CD14-positive monocyte (primary cell): Measurements from ENCODE around the gene SLC25A5. TPM values are rescaled to one million over a fixed set of nuclear protein-coding genes. Genes with fewer than 3 reads are reported as not detected.
A peak's percentile ranks its signal among the peaks of the same experiment; 100 is the strongest.

Source experiments
- DNase-seq, 3 donors: peaks; one replicate each; pipeline ENCODE4 v3.0.0-alpha.2; 2011 to 2022
- H2AFZ ChIP-seq: 2 replicates; pipeline ENCODE4 v1.6.0; 2012; ENCODE audit warnings: mild to moderate bottlenecking, low read depth, low read length, inconsistent platforms; ENCODE audit not compliant: insufficient read depth, poor library complexity, severe bottlenecking
- H3K27ac ChIP-seq, 2 donors: 1 replicate in 1 of 2; 2 replicates in 1 of 2; pipeline ENCODE4 v1.5.1; 2012 to 2013; ENCODE audit warnings: low read length in 2 of 2, control low read depth in 1 of 2, inconsistent platforms in 1 of 2, low read depth in 1 of 2, mild to moderate bottlenecking in 1 of 2
- H3K27me3 ChIP-seq, 2 donors: one replicate each; pipeline versions ENCODE4 v1.6.0 to v1.6.1; 2011 to 2013; ENCODE audit warnings: low read length in 2 of 2; ENCODE audit not compliant: control insufficient read depth in 2 of 2, insufficient read depth in 2 of 2
- H3K36me3 ChIP-seq, 2 donors: replicated peaks in 1 of 2; 1 replicate in 1 of 2; 2 replicates in 1 of 2; pipeline versions ENCODE4 v1.5.1 to v1.6.1; 2012 to 2013; ENCODE audit warnings: low read length in 2 of 2, control low read depth in 1 of 2, inconsistent platforms in 1 of 2, mild to moderate bottlenecking in 1 of 2; ENCODE audit not compliant: insufficient read depth in 2 of 2, control insufficient read depth in 1 of 2
- H3K4me1 ChIP-seq, 2 donors: 1 replicate in 1 of 2; 2 replicates in 1 of 2; pipeline versions ENCODE4 v1.5.1 to v1.6.1; 2012 to 2013; ENCODE audit warnings: low read length in 2 of 2, control low read depth in 1 of 2, inconsistent platforms in 1 of 2, mild to moderate bottlenecking in 1 of 2, moderate library complexity in 1 of 2; ENCODE audit not compliant: insufficient read depth in 2 of 2, control insufficient read depth in 1 of 2
- H3K4me2 ChIP-seq: replicated peaks from 2 replicates; pipeline ENCODE3; 2012; ENCODE audit warnings: low read length, moderate library complexity, mild to moderate bottlenecking; ENCODE audit not compliant: poor library complexity, severe bottlenecking; ENCODE audit errors: extremely low read depth
- H3K4me3 ChIP-seq, 3 experiments: fragments of 200-600 bp in 1 of 3; sonication (generic) in 1 of 3; replicated peaks in 1 of 3; 1 replicate in 2 of 3; 2 replicates in 1 of 3; pipeline ENCODE4 v1.5.1; 2011 to 2013; ENCODE audit warnings: low read length in 3 of 3, mild to moderate bottlenecking in 3 of 3, control low read depth in 2 of 3, low read depth in 2 of 3, inconsistent platforms in 1 of 3, moderate library complexity in 1 of 3
- H3K79me2 ChIP-seq: 2 replicates; pipeline ENCODE4 v1.6.0; 2012; ENCODE audit warnings: mild to moderate bottlenecking, control low read depth, inconsistent platforms, low read length, moderate library complexity; ENCODE audit not compliant: insufficient read depth
- H3K9ac ChIP-seq: 2 replicates; pipeline ENCODE4 v1.6.0; 2017; ENCODE audit warnings: low read length, mild to moderate bottlenecking; ENCODE audit not compliant: insufficient read depth, poor library complexity, severe bottlenecking
- H3K9me3 ChIP-seq, 2 donors: replicated peaks in 1 of 2; 1 replicate in 1 of 2; 2 replicates in 1 of 2; pipeline versions ENCODE4 v1.5.1 to v1.6.1; 2012 to 2013; ENCODE audit warnings: low read length in 2 of 2, control low read depth in 1 of 2; ENCODE audit not compliant: control insufficient read depth in 1 of 2, insufficient read depth in 1 of 2
- H4K20me1 ChIP-seq: 2 replicates; pipeline ENCODE4 v1.6.0; 2012; ENCODE audit warnings: mild to moderate bottlenecking, low read length, control low read depth, moderate library complexity; ENCODE audit not compliant: insufficient read depth
- H3K27ac Mint-ChIP-seq, 7 donors: one replicate each; pipeline ENCODE4 v1.8.0; 2020; ENCODE audit warnings: mild to moderate bottlenecking in 7 of 7, mixed read lengths in 7 of 7, moderate library complexity in 6 of 7, inconsistent platforms in 2 of 7
- H3K27me3 Mint-ChIP-seq, 3 donors: one replicate each; pipeline ENCODE4 v1.8.0; 2021 to 2022; ENCODE audit warnings: low read depth in 3 of 3, mild to moderate bottlenecking in 3 of 3, mixed read lengths in 3 of 3, moderate library complexity in 3 of 3, inconsistent platforms in 1 of 3
- H3K36me3 Mint-ChIP-seq, 2 donors: one replicate each; pipeline ENCODE4 v1.8.0; 2020; ENCODE audit warnings: mixed read lengths in 2 of 2, inconsistent platforms in 1 of 2, mild to moderate bottlenecking in 1 of 2
- H3K4me1 Mint-ChIP-seq: one replicate; pipeline ENCODE4 v1.8.0; 2020; ENCODE audit warnings: mild to moderate bottlenecking, mixed read lengths
- H3K4me3 Mint-ChIP-seq, 2 donors: one replicate each; pipeline ENCODE4 v1.8.0; 2020; ENCODE audit warnings: mild to moderate bottlenecking in 2 of 2, mixed read lengths in 2 of 2, moderate library complexity in 1 of 2
- H3K9me3 Mint-ChIP-seq, 7 donors: one replicate each; pipeline ENCODE4 v1.8.0; 2020 to 2022; ENCODE audit warnings: mixed read lengths in 7 of 7, mild to moderate bottlenecking in 6 of 7, moderate library complexity in 6 of 7, inconsistent platforms in 2 of 7
- CTCF ChIP-seq: fragments of 200-600 bp; IDR thresholded peaks from one replicate; pipeline ENCODE4 v1.8.0; 2022; ENCODE audit warnings: antibody characterized with exemption, mild to moderate bottlenecking
- WGBS: methylation state at CpG from one replicate; pipeline ENCODE4 v1.1.5; 2013; ENCODE audit warnings: missing lambda C conversion rate; ENCODE audit not compliant: insufficient coverage; 5-methylcytosine and 5-hydroxymethylcytosine counted together
- intact Hi-C, 2 donors: fragments of 100-400 bp; cut with micrococcal nuclease; formaldehyde crosslinking; loops; one replicate each; pipeline versions ENCODE4 v1.15.0 to v1.15.1; 2023
- polyA plus RNA-seq, 3 donors: library from polyadenylated mRNA; depleted of rRNA in 1 of 3; unstranded in 2 of 3; stranded (reverse) in 1 of 3; fragments of 300-500 nt in 2 of 3; fragments of >200 nt in 1 of 3; fragmentation: Illumina TruSeq in 2 of 3; gene quantifications; 1 replicate in 2 of 3; 2 replicates in 1 of 3; pipeline ENCODE4 v1.2.3, GENCODE V29; 2012 to 2021

SLC25A5 gene
- polyA plus RNA-seq, 3 donors, result 436 to 491 (median 468) TPM

GRCh38 chrX:119469313-119469635, 1.0 kb downstream of the SLC25A5 start:
- 0% methylated on average over 1 of the region's 8 CpGs for WGBS
- Histone ChIP-seq H3K27me3 (no peaks in the 10 kb centered on the region), H3K27ac (peak overlapping the region; percentile 53 to 90), H2AFZ (no peak overlapping the region), H3K4me2 (peak overlapping the region; percentile 80), H3K4me1 (peaks cover 12 to 14% of the 10 kb centered on the region in 2 donors), H3K9ac (peak overlapping the region; percentile 86), H3K79me2 (peaks cover 10% of the 10 kb centered on the region), H4K20me1 (peaks cover 16% of the 10 kb centered on the region), H3K4me3 (peak overlapping the region; percentile 17 to 93 (median 49)), H3K9me3 (no peaks in the 10 kb centered on the region), H3K36me3 (peaks cover 13 to 21% of the 10 kb centered on the region in 2 donors)
- peaks cover 0 to 8% (median 2%) of the 10 kb centered on the region in 7 donors for H3K9me3 Mint-ChIP-seq
- peak overlapping the region; percentile 75 to 90 (median 87) for H3K27ac Mint-ChIP-seq
- intact Hi-C loops, result loop anchor here in 1 of 2 donors (10.0 kb wide), 1 partner anchor 476 kb away; the partner anchor contains the start of gene NKAP
- peaks cover 0 to 3% (median 0%) of the 10 kb centered on the region in 3 donors for H3K27me3 Mint-ChIP-seq
- H3K36me3 Mint-ChIP-seq, result peaks cover 8 to 24% of the 10 kb centered on the region in 2 donors
- DNase-seq, result no peak
- peaks cover 12% of the 10 kb centered on the region for H3K4me1 Mint-ChIP-seq
- peak overlapping the region; percentile 83 to 84 for H3K4me3 Mint-ChIP-seq
- peak; percentile 37 for TF ChIP-seq CTCF

- no peak for DNase-seq
- Histone ChIP-seq H3K27ac (no peak overlapping the region), H4K20me1 (peaks cover 8% of the 10 kb centered on the region), H3K27me3 (no peaks in the 10 kb centered on the region), H2AFZ (no peak overlapping the region), H3K9me3 (no peaks in the 10 kb centered on the region), H3K9ac (no peak overlapping the region), H3K79me2 (peaks cover 2% of the 10 kb centered on the region), H3K36me3 (peaks cover 11 to 17% of the 10 kb centered on the region in 2 donors), H3K4me1 (peaks cover 6% of the 10 kb centered on the region in 2 donors), H3K4me2 (no peak overlapping the region), H3K4me3 (no peak overlapping the region)
- Mint-ChIP-seq H3K4me3 (no peak overlapping the region), H3K27me3 (peaks cover 1 to 12% (median 1%) of the 10 kb centered on the region in 3 donors), H3K27ac (no peak overlapping the region), H3K9me3 (peaks cover 0 to 3% (median 0%) of the 10 kb centered on the region in 7 donors), H3K4me1 (peaks cover 13% of the 10 kb centered on the region), H3K36me3 (peaks cover 8 to 18% of the 10 kb centered on the region in 2 donors)
- TF ChIP-seq CTCF, result no peak
- intact Hi-C loops, result no loop called here
- WGBS, result 97% methylated on average over 5 of the region's 23 CpGs
These were observed 6.6 kb downstream of the SLC25A5 start for GRCh38 chrX:119474615-119475388.
